HG02852 (cell line): ENCODE measurements around the gene CNTNAP2.
"Not testable (repeated sequence)": the region's sequence is repeated elsewhere in the genome, so short reads cannot be mapped to it uniquely, and the experiment has no call there.

Experiments
- ATAC-seq: cut with Tn5 transposase; IDR thresholded peaks from one replicate; pipeline ENCODE4 v1.9.1; 2021; ENCODE audit warnings: mild to moderate bottlenecking, moderate library complexity; ENCODE audit not compliant: unreplicated experiment

The CNTNAP2 gene

GRCh38 chr7:148434887-148435286 is 2318.3 kb downstream of the CNTNAP2 start:
- no peak for ATAC-seq

- ATAC-seq, result no peak
Observed at GRCh38 chr7:148435715-148436114, 2319.1 kb downstream of the CNTNAP2 start.

- peak; percentile 11 for ATAC-seq
Observed at GRCh38 chr7:148436135-148436534, 2319.5 kb downstream of the CNTNAP2 start.

- peak; percentile 65 for ATAC-seq
Observed at GRCh38 chr7:148436571-148436970, 2320.0 kb downstream of the CNTNAP2 start.

- ATAC-seq, result no peak
Observed at GRCh38 chr7:148437043-148437442, 2320.4 kb downstream of the CNTNAP2 start.

GRCh38 chr7:148442141-148442655 is 2325.6 kb downstream of the CNTNAP2 start:
- ATAC-seq, result no peak

- no peak for ATAC-seq
Observed at GRCh38 chr7:148442933-148443332, 2326.3 kb downstream of the CNTNAP2 start.

GRCh38 chr7:148445260-148446044 is 2328.9 kb downstream of the CNTNAP2 start:
- no peak for ATAC-seq

GRCh38 chr7:148447221-148447849 is 2330.7 kb downstream of the CNTNAP2 start:
- peak; percentile 92 for ATAC-seq

- ATAC-seq, result not testable (repeated sequence)
Observed at GRCh38 chr7:148451526-148451925, 2334.9 kb downstream of the CNTNAP2 start.

- no peak for ATAC-seq
Observed at GRCh38 chr7:148456351-148456750, 2339.8 kb downstream of the CNTNAP2 start.

GRCh38 chr7:148457310-148457921 is 2340.8 kb downstream of the CNTNAP2 start:
- no peak for ATAC-seq

GRCh38 chr7:148458263-148458662 is 2341.7 kb downstream of the CNTNAP2 start:
- no peak for ATAC-seq

GRCh38 chr7:148461392-148462179 is 2345.0 kb downstream of the CNTNAP2 start:
- no peak for ATAC-seq

- not testable (repeated sequence) for ATAC-seq
Observed at GRCh38 chr7:148462774-148463173, 2346.2 kb downstream of the CNTNAP2 start.

GRCh38 chr7:148463210-148463609 is 2346.6 kb downstream of the CNTNAP2 start:
- no peak for ATAC-seq

GRCh38 chr7:148464947-148465346 is 2348.3 kb downstream of the CNTNAP2 start:
- no peak for ATAC-seq

- not testable (repeated sequence) for ATAC-seq
Observed at GRCh38 chr7:148465441-148465840, 2348.8 kb downstream of the CNTNAP2 start.

GRCh38 chr7:148466120-148466519 is 2349.5 kb downstream of the CNTNAP2 start:
- no peak for ATAC-seq

GRCh38 chr7:148468700-148469098 is 2352.1 kb downstream of the CNTNAP2 start:
- ATAC-seq, result no peak
